GM23338 (cell line): ENCODE data around the gene USP17L30. TPM values are rescaled to one million over a fixed set of nuclear protein-coding genes. Genes with fewer than 3 reads are reported as not detected.
"Not testable (repeated sequence)": the region's sequence is repeated elsewhere in the genome, so short reads cannot be mapped to it uniquely, and the experiment has no call there.

ENCODE experiments used
- ATAC-seq: fragments of 200-7000 bp; cut with Tn5 transposase; 3 replicates; pipeline ENCODE4 v1.9.1; 2020
- DNase-seq: peaks from one replicate; pipeline ENCODE4 v3.0.0-alpha.2; 2015; ENCODE audit warnings: low spot score
- H2AFZ ChIP-seq: fragments of 200-600 bp; sonication (generic); 2 replicates; pipeline ENCODE4 v1.8.0; 2016; ENCODE audit warnings: antibody characterized with exemption, mild to moderate bottlenecking, moderate library complexity
- H3F3A ChIP-seq: fragments of 200-600 bp; sonication (generic); replicated peaks from 2 replicates; pipeline ENCODE4 v1.8.0; 2017; ENCODE audit warnings: antibody characterized with exemption, mixed run types, low read depth
- H3K27ac ChIP-seq: fragments of 200-600 bp; sonication (generic); 2 replicates; pipeline ENCODE4 v1.6.1; 2016; ENCODE audit warnings: low read depth
- H3K27me3 ChIP-seq: fragments of 200-600 bp; sonication (generic); 2 replicates; pipeline ENCODE4 v1.8.0; 2016; ENCODE audit warnings: mild to moderate bottlenecking, mixed run types, moderate library complexity; ENCODE audit not compliant: insufficient read depth
- H3K36me3 ChIP-seq: fragments of 200-600 bp; sonication (generic); 2 replicates; pipeline ENCODE4 v1.8.0; 2016; ENCODE audit warnings: mild to moderate bottlenecking; ENCODE audit not compliant: insufficient read depth
- H3K4me1 ChIP-seq: fragments of 200-600 bp; sonication (generic); 2 replicates; pipeline ENCODE4 v1.8.0; 2016; ENCODE audit warnings: mild to moderate bottlenecking, moderate library complexity; ENCODE audit not compliant: insufficient read depth
- H3K4me2 ChIP-seq: fragments of 200-600 bp; sonication (generic); 2 replicates; pipeline ENCODE4 v1.7.1; 2017; ENCODE audit warnings: mixed run types
- H3K4me3 ChIP-seq: fragments of 200-600 bp; sonication (generic); 2 replicates; pipeline ENCODE4 v1.6.1; 2016; ENCODE audit warnings: mixed run types
- H3K79me2 ChIP-seq: fragments of 200-600 bp; sonication (generic); replicated peaks from 2 replicates; pipeline ENCODE4 v1.8.0; 2017; ENCODE audit warnings: mild to moderate bottlenecking; ENCODE audit not compliant: insufficient read depth
- H3K9me2 ChIP-seq: fragments of 200-600 bp; sonication (generic); 2 replicates; pipeline ENCODE4 v1.8.0; 2017; ENCODE audit not compliant: insufficient read depth
- H4K20me1 ChIP-seq: fragments of 200-600 bp; sonication (generic); replicated peaks from 2 replicates; pipeline ENCODE4 v1.8.0; 2017; ENCODE audit warnings: mild to moderate bottlenecking; ENCODE audit not compliant: insufficient read depth
- H3K27ac Mint-ChIP-seq: 2 replicates; pipeline ENCODE4 v1.8.0; 2020; ENCODE audit warnings: inconsistent platforms, mild to moderate bottlenecking, moderate library complexity, mixed read lengths
- H3K27me3 Mint-ChIP-seq: 3 replicates; pipeline ENCODE4 v1.8.0; 2022; ENCODE audit warnings: low read depth, mild to moderate bottlenecking, moderate library complexity, mixed read lengths, inconsistent platforms; ENCODE audit not compliant: insufficient read depth, poor library complexity
- H3K36me3 Mint-ChIP-seq: 3 replicates; pipeline ENCODE4 v1.8.0; 2021; ENCODE audit warnings: low read depth, mild to moderate bottlenecking, inconsistent platforms, moderate library complexity, mixed read lengths
- H3K4me1 Mint-ChIP-seq: 3 replicates; pipeline ENCODE4 v1.8.0; 2020; ENCODE audit warnings: mild to moderate bottlenecking, inconsistent platforms, mixed read lengths
- H3K4me3 Mint-ChIP-seq: 3 replicates; pipeline ENCODE4 v1.8.0; 2021; ENCODE audit warnings: moderate library complexity, mild to moderate bottlenecking, inconsistent platforms, mixed read lengths
- H3K9me3 Mint-ChIP-seq: 3 replicates; pipeline ENCODE4 v1.8.0; 2020; ENCODE audit warnings: moderate library complexity, mild to moderate bottlenecking, inconsistent platforms, mixed read lengths
- long read RNA-seq: library from polyadenylated mRNA; unstranded; transcript quantifications from one replicate; pipeline ENCODE4 v2.0.0, GENCODE V29; 2020; ENCODE audit not compliant: unreplicated experiment
- polyA plus RNA-seq: library from polyadenylated mRNA; unstranded; fragments of >200 nt; fragmentation: Nextera tagmentation; extraction: Ambion mirVana; gene quantifications from 2 replicates; pipeline ENCODE4 v1.2.1, GENCODE V29; 2016
- total RNA-seq: library from RNA; depleted of rRNA; stranded (reverse); fragments of >200 nt; shearing (Covaris generic); gene quantifications from 2 replicates; pipeline ENCODE4 v1.2.3, GENCODE V29; 2014; rRNA removed

Gene USP17L30
- total RNA-seq (not detected in 2 replicates), polyA plus RNA-seq (not detected in 2 replicates)
- long read RNA-seq, result 0 reads

GRCh38 chr4:9362829-9363228 is at the start of gene USP17L30:
Gene USP17L30 (plus strand): TSS chr4:9363129. CDS start chr4:9363129, 0 bp downstream.
- H2AFZ ChIP-seq, H3K27ac Mint-ChIP-seq, H3K36me3 Mint-ChIP-seq, H3K27me3 Mint-ChIP-seq, H3K4me1 ChIP-seq, H4K20me1 ChIP-seq, H3F3A ChIP-seq, H3K36me3 ChIP-seq, H3K4me1 Mint-ChIP-seq, H3K4me3 Mint-ChIP-seq, ATAC-seq, H3K79me2 ChIP-seq, H3K27ac ChIP-seq, H3K9me3 Mint-ChIP-seq, H3K4me3 ChIP-seq, H3K27me3 ChIP-seq, DNase-seq, H3K9me2 ChIP-seq, H3K4me2 ChIP-seq: not testable (repeated sequence)

GRCh38 chr4:9324191-9324590 is 38.7 kb upstream of the USP17L30 start:
- not testable (repeated sequence) for H3K79me2 ChIP-seq, H3F3A ChIP-seq, H3K27me3 ChIP-seq, H3K9me2 ChIP-seq, ATAC-seq, H3K36me3 Mint-ChIP-seq, H3K9me3 Mint-ChIP-seq, H4K20me1 ChIP-seq, H2AFZ ChIP-seq, H3K27ac Mint-ChIP-seq, H3K4me1 Mint-ChIP-seq, H3K27me3 Mint-ChIP-seq, DNase-seq, H3K27ac ChIP-seq, H3K36me3 ChIP-seq, H3K4me2 ChIP-seq, H3K4me3 Mint-ChIP-seq, H3K4me3 ChIP-seq, H3K4me1 ChIP-seq

GRCh38 chr4:9324865-9325264 is 38.1 kb upstream of the USP17L30 start, which contains the start of gene USP17L24:
Gene USP17L24 (plus strand): TSS chr4:9325165. CDS start chr4:9325165, 0 bp downstream.
- not testable (repeated sequence) for H3K27ac ChIP-seq, H3F3A ChIP-seq, H2AFZ ChIP-seq, ATAC-seq, H3K79me2 ChIP-seq, H3K9me3 Mint-ChIP-seq, H3K9me2 ChIP-seq, H3K4me3 ChIP-seq, H3K27ac Mint-ChIP-seq, H3K27me3 Mint-ChIP-seq, H3K27me3 ChIP-seq, H3K4me2 ChIP-seq, H3K36me3 Mint-ChIP-seq, H3K4me1 Mint-ChIP-seq, H4K20me1 ChIP-seq, H3K36me3 ChIP-seq, DNase-seq, H3K4me3 Mint-ChIP-seq, H3K4me1 ChIP-seq

GRCh38 chr4:9329611-9330010 is 33.3 kb upstream of the USP17L30 start, which contains the start of gene USP17L25:
Gene USP17L25 (plus strand): TSS chr4:9329911. CDS start chr4:9329911, 0 bp downstream.
- not testable (repeated sequence) for H3F3A ChIP-seq, H3K36me3 ChIP-seq, H3K4me2 ChIP-seq, H3K27me3 Mint-ChIP-seq, H2AFZ ChIP-seq, H3K27ac ChIP-seq, H3K4me3 ChIP-seq, H3K4me1 ChIP-seq, ATAC-seq, DNase-seq, H3K9me2 ChIP-seq, H3K4me3 Mint-ChIP-seq, H3K79me2 ChIP-seq, H3K36me3 Mint-ChIP-seq, H3K9me3 Mint-ChIP-seq, H3K27me3 ChIP-seq, H4K20me1 ChIP-seq, H3K27ac Mint-ChIP-seq, H3K4me1 Mint-ChIP-seq

GRCh38 chr4:9334358-9334757 is 28.6 kb upstream of the USP17L30 start, which contains the start of gene USP17L26:
Gene USP17L26 (plus strand): TSS chr4:9334658. CDS start chr4:9334658, 0 bp downstream.
- not testable (repeated sequence) for H3K4me1 Mint-ChIP-seq, H3K4me3 ChIP-seq, H3K79me2 ChIP-seq, H3K36me3 ChIP-seq, H3F3A ChIP-seq, H3K9me2 ChIP-seq, H3K27ac ChIP-seq, H3K27me3 Mint-ChIP-seq, ATAC-seq, H3K27me3 ChIP-seq, DNase-seq, H3K4me1 ChIP-seq, H3K4me2 ChIP-seq, H4K20me1 ChIP-seq, H2AFZ ChIP-seq, H3K9me3 Mint-ChIP-seq, H3K4me3 Mint-ChIP-seq, H3K27ac Mint-ChIP-seq, H3K36me3 Mint-ChIP-seq

- not testable (repeated sequence) for H3K4me3 ChIP-seq, H2AFZ ChIP-seq, H3K79me2 ChIP-seq, H3K36me3 ChIP-seq, H3K27me3 ChIP-seq, H3K27ac ChIP-seq, H3K36me3 Mint-ChIP-seq, H3K27ac Mint-ChIP-seq, ATAC-seq, DNase-seq, H4K20me1 ChIP-seq, H3K4me1 ChIP-seq, H3K27me3 Mint-ChIP-seq, H3F3A ChIP-seq, H3K4me3 Mint-ChIP-seq, H3K4me1 Mint-ChIP-seq, H3K4me2 ChIP-seq, H3K9me2 ChIP-seq, H3K9me3 Mint-ChIP-seq
Measured at GRCh38 chr4:9339103-9339502, 23.8 kb upstream of the USP17L30 start, which contains the start of gene USP17L5. Gene USP17L5 (plus strand): TSS chr4:9339403. CDS start chr4:9339403, 0 bp downstream.

GRCh38 chr4:9343848-9344247 is 19.1 kb upstream of the USP17L30 start, which contains the start of gene USP17L27:
Gene USP17L27 (plus strand): TSS chr4:9344148. CDS start chr4:9344148, 0 bp downstream.
- H3F3A ChIP-seq, H3K4me3 ChIP-seq, ATAC-seq, H3K4me2 ChIP-seq, H3K79me2 ChIP-seq, H4K20me1 ChIP-seq, H2AFZ ChIP-seq, H3K27me3 Mint-ChIP-seq, H3K27ac Mint-ChIP-seq, DNase-seq, H3K9me2 ChIP-seq, H3K4me3 Mint-ChIP-seq, H3K4me1 Mint-ChIP-seq, H3K36me3 ChIP-seq, H3K9me3 Mint-ChIP-seq, H3K36me3 Mint-ChIP-seq, H3K27me3 ChIP-seq, H3K27ac ChIP-seq, H3K4me1 ChIP-seq: not testable (repeated sequence)
